ENCODE measurements around the gene EVA1A.

The EVA1A gene

GRCh38 chr2:75589391-75590105 is 28.8 kb upstream of the EVA1A start:
- no peak for DNase-seq (ENCODE audit: low spot score)

GRCh38 chr2:75587954-75588587 is 27.3 kb upstream of the EVA1A start:
- no peak for DNase-seq (ENCODE audit: low spot score)

GRCh38 chr2:75586971-75587370 is 26.2 kb upstream of the EVA1A start:
- no peak for DNase-seq (ENCODE audit: low spot score)

- no peak for DNase-seq (ENCODE audit: low spot score)
These were observed 22.1 kb upstream of the EVA1A start for GRCh38 chr2:75582840-75583239.

- no peak for DNase-seq (ENCODE audit: low spot score)
These were observed 19.9 kb upstream of the EVA1A start for GRCh38 chr2:75580606-75581005.

- DNase-seq (ENCODE audit: low spot score) = no peak
These were observed 19.4 kb upstream of the EVA1A start for GRCh38 chr2:75580156-75580555.

- no peak for DNase-seq (ENCODE audit: low spot score)
These were observed 18.4 kb upstream of the EVA1A start for GRCh38 chr2:75579186-75579585.

- DNase-seq (ENCODE audit: low spot score) = no peak
These were observed 16.5 kb upstream of the EVA1A start for GRCh38 chr2:75577280-75577679.

GRCh38 chr2:75574106-75574505 is 13.4 kb upstream of the EVA1A start:
- no peak for DNase-seq (ENCODE audit: low spot score)

- no peak for DNase-seq (ENCODE audit: low spot score)
These were observed 12.6 kb upstream of the EVA1A start for GRCh38 chr2:75573145-75573878.

GRCh38 chr2:75571730-75572430 is 11.1 kb upstream of the EVA1A start:
- DNase-seq (ENCODE audit: low spot score) = no peak

- DNase-seq (ENCODE audit: low spot score) = no peak
These were observed 10.4 kb upstream of the EVA1A start for GRCh38 chr2:75570948-75571729.

GRCh38 chr2:75570024-75570947 is 9.5 kb upstream of the EVA1A start:
- DNase-seq (ENCODE audit: low spot score) = no peak

- no peak for DNase-seq (ENCODE audit: low spot score)
These were observed 8.8 kb upstream of the EVA1A start for GRCh38 chr2:75569546-75569945.

- no peak for DNase-seq (ENCODE audit: low spot score)
These were observed 7.4 kb upstream of the EVA1A start for GRCh38 chr2:75568174-75568573.

GRCh38 chr2:75565472-75566462 is 5.0 kb upstream of the EVA1A start:
- no peak for DNase-seq (ENCODE audit: low spot score)

- no peak for DNase-seq (ENCODE audit: low spot score)
These were observed 4.1 kb upstream of the EVA1A start for GRCh38 chr2:75564713-75565359.

- no peak for DNase-seq (ENCODE audit: low spot score)
These were observed 3.4 kb upstream of the EVA1A start for GRCh38 chr2:75564026-75564688.
